Activated T-cell treated with anti-CD3 and anti-CD28 coated beads for 4 hours (primary cell): ENCODE results near the gene CYP2F1.
"Not testable (repeated sequence)": the region's sequence is repeated elsewhere in the genome, so short reads cannot be mapped to it uniquely, and the experiment has no call there.

Experiments
- DNase-seq: peaks from one replicate; pipeline ENCODE4 v3.0.0-alpha.2; 2020

Gene CYP2F1

DNA sequence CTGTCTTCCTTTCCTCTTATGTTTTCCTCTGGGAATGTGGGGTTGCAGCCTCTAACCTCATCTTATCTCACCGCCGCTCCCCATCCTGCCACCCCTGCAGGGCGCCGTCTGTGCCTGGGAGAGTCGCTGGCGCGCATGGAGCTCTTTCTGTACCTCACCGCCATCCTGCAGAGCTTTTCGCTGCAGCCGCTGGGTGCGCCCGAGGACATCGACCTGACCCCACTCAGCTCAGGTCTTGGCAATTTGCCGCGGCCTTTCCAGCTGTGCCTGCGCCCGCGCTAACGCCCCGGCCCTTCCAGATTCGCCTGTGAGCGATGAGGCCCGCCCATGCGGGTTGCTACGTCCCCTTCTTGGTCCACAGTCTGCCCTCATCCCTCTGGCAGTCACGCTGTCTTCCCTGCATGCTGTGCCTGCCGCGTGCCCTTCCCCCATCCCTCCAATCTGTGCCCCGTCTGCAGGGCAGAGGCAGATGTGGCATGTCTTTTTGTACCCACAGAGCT, 13.6 kb downstream of the CYP2F1 start:
- DNase-seq, result peak; percentile 61

DNA sequence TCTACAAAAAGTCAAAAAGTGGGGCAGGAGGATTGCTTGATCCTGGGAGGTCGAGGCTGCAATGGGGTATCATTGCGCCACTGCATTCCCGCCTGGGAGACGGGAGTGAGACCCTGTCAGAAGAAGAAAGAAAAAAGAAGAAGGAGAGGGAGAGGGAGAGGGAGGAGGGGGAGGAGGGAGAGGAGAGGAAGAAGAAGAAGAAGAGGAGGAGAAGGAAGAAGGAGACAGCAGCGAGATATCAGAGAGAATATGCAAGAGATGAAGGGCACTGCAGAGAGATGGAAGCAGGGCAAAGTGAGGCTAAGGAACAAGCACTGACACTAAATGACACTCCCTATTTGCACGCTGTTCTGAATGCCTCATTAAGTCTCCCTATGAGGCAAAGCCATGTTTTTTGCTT, 14.5 kb downstream of the CYP2F1 start:
- no peak for DNase-seq

DNA sequence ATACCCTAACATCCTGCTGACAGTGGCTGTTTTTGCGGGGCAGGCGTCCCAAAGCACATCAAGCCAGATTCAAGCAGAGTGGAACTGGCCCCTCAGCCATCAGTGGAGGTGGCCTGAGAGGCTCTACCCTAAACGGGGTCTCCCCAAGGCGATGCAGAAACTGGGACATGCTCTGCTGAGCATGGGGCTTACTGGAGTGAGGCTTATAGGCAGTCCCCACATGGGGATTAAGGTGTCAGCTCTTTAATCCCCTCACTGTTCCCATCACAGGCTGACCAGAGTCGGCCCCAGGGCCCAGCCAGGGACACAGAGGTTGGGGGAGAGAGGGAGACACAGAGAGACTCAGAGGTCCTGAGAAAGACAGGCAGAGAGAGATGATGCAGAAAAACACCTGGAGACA, 17.0 kb downstream of the CYP2F1 start:
- no peak for DNase-seq

DNA sequence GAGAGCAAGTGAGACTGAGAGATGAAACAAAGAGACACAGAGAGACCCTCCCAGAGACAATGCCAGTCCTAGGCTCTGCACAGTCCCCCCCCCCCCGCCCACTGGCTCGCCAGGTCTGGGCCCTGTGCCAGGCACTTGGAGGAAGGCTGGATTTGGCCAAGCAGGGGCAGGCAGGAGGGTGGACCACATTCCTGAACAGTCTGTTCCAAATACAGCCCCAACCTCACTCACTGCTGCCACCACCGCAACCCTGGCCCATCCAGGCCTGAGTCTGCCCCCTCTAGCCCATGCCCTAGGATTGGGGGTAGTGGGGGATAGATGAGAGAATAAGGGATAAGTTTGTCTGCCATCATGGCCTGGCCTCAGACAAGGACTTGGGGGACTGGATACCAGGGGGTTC, 19.0 kb downstream of the CYP2F1 start:
- no peak for DNase-seq

- no peak for DNase-seq
Measured at GRCh38 chr19:41134616-41135015, 20.4 kb downstream of the CYP2F1 start.

DNA sequence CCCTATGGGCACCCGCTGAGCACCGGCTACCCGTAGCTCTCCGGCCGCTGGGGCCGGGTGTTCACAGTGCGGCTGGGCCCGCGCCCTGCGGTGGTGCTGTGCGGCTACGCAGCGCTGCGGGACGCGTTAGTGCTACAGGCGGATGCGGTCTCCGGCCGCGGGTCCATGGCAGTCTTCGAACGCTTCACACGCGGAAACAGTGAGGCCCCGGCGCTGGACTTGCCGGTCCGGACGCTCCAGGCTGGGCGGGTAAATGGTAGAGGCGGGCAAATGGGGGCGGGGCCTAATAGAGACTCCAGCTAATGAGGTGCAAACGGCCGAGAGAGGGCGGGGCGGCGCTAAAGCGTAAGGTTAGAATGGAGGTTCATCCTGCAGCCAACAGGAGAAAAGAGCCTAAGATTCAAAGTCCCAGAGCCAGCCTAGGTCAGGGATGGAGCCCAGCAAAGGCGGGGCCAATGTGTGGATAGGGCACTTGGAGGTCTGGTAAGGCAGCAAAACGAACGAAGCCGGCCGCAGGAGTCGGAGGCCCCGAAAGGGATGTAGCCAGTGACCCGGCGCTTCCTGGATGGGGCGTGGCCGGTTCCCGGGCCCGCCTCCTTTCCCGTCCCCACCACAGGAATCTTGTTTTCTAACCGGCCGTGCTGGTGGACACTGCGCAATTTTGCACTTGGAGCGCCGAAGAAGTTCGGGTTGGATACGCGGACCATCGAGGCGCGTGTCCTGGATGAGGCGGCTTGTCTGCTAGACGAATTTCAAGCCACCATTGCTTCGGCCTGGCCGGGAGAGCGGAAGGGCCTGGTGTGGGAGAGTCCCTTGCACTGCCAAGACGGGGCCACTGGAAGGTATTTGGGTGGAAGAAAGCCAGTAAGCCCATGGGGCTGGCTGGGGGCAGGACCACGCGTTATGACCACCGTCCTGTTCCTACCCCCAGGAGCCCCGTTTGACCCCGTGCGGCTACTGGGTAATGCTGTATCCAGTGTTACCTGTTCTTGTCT, 21.5 kb downstream of the CYP2F1 start:
- DNase-seq, result peak; percentile 22

DNA sequence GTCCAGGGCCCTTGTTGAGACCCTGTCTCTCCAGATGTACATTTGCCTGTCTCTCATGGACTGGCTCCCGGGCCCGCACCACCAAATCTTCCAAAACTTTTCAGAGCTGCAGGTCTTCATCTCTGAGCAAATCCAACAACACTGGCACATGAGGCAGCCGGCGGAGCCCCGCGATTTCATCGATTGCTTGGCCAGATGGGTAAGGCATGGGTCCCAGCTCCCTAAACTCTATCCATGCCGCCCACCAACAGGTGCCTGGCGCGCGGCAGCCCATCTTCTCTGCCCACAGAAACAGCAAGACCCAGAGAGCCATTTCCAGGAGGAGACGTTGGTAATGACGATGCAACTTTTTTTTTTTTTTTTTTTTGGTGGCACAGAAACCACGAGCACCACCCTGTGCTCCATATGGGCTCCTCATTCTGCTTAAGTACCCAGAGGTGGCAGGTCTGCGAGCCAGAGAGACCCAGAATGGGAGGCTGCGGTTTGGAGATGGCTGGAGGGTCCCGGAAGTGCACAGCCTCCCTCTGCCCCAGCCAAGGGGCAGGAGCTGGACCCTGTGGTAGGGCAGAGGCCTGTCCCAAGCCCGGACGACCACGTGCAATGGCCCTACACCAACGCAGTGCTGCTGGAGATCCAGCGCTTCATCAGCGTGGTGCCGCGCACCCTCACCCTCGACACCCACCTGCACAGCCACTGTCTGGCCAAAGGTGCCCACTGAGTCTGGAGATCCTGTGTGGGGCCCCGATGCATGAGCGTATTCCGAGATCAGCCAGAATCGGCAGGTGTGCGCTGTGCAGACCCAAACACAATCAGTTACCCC, 22.6 kb downstream of the CYP2F1 start:
- DNase-seq, result no peak

DNA sequence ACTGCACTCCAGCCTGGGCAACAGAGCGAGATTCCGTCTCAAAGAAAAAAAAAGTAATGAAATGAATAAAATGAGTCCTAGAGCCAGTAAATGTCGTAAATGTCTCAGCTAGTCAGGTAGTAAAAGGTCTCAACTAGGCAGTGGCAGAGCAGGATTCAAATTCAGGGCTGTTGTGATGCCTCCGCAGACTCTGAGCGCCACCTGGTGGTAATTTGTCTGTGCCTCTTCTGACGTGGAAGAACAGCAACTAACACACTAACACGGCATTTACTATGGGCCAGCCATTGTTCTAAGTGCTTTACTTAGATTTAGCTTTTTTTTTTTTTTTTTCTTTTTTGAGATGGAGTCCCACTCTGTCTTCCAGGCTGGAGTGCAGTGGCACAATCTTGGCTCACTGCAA, 30.2 kb downstream of the CYP2F1 start:
- peak; percentile 89 for DNase-seq

- no peak for DNase-seq
Measured at GRCh38 chr19:41149831-41150230, 35.6 kb downstream of the CYP2F1 start.

DNA sequence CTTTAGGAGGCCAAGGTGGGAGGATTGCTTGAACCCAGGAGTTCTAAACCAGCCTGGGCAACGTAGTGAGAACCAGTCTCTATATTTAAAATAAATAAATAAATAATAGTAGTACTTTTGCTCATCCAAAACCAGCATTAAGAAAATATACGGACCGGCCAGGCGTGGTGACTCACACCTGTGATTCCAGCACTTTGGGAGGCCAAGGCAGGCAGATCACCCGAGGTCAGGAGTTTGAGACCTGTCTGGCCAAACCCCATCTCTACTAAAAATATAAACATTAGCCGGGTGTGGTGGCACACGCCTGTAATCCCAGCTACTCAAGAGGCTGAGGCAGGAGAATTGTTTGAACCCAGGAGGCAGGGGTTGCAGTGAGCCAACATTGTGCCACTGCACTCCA, 36.8 kb downstream of the CYP2F1 start:
- DNase-seq, result not testable (repeated sequence)

GRCh38 chr19:41154060-41154459, 39.8 kb downstream of the CYP2F1 start:
- no peak for DNase-seq

- DNase-seq, result no peak
Measured at GRCh38 chr19:41156207-41156606, 42.0 kb downstream of the CYP2F1 start.

DNA sequence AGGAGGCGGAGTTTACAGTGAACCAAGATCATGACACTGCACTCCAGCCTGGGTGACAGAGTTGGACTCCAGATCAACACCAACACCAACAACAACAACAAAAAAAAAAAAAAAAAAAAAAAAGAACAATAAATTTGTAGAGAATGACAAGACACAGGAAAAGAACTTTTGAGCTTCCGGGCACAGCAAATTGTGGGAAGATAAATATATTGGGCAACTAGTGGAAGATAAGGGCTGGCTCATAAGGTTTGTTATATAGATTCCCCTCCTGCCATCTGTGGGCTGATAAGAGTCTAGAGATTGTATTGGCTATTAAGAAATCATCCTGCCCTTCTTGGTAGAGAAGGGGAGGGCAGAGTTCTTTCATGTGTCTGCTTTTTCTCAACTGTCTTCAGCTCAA, 45.6 kb downstream of the CYP2F1 start:
- no peak for DNase-seq

DNA sequence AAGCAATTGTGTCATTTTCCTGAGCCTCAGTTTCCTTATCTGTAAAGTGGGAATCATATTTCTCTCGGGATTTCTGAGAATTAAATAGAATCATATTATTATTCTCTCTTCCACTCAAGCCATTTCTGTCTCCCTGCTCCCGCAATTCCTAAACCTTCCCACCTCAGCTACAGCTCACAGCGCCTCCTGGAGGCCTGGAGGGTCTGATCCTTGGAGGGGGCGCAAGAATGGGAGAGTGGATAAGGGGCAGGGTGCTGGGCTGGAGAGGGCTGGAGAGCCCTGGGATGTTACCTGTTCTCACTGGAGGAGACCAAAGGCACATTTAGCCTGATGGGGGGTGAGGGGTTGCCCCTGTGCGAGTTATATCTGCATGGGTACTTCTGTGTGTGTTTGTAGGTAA, 47.7 kb downstream of the CYP2F1 start:
- no peak for DNase-seq

- DNase-seq, result no peak
Measured at GRCh38 chr19:41166944-41167804, 52.9 kb downstream of the CYP2F1 start.

DNA sequence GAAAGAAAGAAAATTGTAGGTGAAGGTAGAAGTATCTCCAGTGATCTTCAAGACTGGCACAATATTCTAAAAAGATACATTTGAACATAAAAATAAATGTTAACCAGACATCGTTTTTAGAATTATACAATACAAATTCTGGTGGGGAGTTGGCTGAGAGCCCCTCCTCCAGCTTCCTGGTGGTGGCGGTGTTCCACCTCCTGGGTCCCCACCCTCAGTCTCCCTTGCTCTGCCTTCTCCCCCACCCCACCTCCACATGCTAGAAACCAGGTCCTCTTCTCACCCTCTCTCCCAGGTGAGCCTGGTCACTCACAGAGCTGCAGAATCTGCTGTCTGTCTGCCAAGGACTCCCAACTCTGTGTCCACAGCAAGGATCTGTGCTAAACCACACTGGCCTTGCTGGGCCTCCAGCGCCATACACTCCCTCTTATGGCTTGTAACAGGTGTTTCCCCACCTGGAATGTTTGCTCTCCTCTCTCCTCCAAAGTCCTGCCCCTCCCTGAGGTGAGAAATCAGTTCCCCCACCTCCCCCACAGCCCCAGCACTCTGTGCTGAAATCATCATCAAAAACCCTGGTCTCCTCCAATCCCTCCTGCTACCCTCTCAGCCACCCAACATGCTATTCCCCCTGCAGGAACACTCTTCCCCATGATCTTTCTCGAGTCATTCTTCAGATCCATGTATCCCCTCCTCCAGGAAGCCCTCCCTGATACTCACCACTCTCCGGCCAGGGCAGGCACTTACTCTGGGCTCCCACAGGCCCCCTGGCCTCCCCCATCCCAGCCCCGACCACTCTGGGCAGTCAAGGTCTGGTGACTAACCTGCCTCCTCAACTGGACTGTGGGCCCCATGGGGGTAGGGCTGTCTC, 58.3 kb downstream of the CYP2F1 start:
- no peak for DNase-seq

GRCh38 chr19:41174297-41174928, 60.2 kb downstream of the CYP2F1 start:
- DNase-seq, result no peak

DNA sequence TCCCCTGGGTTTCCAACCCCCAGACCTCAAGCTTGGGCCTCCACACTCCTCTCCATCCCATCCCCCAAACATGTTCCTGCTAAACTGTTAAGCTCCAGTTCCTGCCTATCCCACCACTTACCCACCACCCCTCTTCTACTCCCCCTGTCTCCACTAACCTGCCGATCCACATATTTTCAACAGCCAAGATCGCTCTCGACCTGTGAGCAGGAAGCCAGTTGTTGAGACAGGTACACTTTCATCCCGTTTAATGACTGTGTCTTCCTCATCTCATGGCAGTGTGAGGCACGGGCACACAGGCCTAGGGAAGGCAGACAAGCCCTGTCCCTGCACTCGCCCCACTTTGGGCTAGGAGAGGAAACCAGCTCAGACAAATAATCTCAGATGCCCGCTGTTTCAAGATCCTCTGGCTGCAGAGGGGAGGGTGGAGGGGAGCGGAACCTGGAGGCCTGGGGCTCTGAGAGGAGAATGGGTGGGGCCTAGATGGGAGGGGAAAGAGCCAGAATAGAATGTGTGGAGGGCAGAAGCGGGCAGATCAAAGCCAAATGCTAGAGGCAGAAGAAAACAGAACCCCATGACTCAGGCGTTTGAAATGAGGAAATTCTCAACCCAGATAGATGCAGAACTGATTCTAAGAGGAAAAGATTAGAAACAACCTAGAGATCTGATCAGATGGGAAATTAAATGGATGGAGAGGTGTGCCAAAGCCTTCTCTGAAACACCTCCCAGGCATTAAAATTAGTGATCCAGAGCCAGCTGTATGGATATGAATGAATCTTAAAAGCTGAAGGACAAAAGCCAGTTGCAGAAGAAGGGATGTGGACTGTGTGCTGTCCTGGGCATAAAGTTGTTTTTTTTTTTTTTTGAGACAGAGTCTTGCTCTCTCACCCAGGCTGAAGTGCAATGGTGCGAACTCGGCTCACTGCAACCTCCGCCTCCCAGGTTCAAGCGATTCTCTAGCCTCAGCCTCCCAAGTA, 61.9 kb downstream of the CYP2F1 start:
- peak; percentile 9 for DNase-seq
